Measurements from ENCODE around the gene AK5. TPM values are rescaled to one million over a fixed set of nuclear protein-coding genes. Genes with fewer than 3 reads are reported as not detected.

AK5 gene
- total RNA-seq, 1 donor from 2014 or later: not detected

DNA sequence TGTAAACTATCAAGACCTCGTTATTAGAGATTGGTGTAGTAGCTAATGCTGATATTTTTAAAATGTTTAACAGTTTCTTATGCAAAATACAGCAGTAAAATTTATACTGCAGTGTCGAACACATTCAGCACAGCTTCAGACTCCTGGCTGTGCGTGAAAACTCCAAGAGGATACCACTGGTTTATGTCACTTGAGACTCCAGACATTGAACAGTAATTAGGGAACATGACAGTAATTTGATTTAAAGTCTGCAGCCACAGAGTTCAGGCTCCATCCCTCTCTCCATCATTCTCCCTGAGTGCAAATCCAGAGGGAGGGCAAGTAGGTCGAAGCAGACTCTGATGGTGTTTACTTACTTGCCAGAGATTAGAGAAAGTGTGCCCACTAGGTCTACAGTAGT lies 94.2 kb downstream of the AK5 start:
- Mint-ChIP-seq H3K36me3 (ENCODE audit: low read depth, unreplicated experiment) (no peaks in the 10 kb centered on the region), H3K27ac (ENCODE audit: unreplicated experiment) (no peak overlapping the region), H3K4me3 (ENCODE audit: unreplicated experiment) (no peak overlapping the region), H3K9me3 (ENCODE audit: unreplicated experiment) (no peaks in the 10 kb centered on the region), H3K27me3 (ENCODE audit: unreplicated experiment) (no peaks in the 10 kb centered on the region), H3K4me1 (ENCODE audit: unreplicated experiment) (no peaks in the 10 kb centered on the region)
- DNase-seq (ENCODE audit: low spot score): no peak
- TF ChIP-seq, protein P1, sequence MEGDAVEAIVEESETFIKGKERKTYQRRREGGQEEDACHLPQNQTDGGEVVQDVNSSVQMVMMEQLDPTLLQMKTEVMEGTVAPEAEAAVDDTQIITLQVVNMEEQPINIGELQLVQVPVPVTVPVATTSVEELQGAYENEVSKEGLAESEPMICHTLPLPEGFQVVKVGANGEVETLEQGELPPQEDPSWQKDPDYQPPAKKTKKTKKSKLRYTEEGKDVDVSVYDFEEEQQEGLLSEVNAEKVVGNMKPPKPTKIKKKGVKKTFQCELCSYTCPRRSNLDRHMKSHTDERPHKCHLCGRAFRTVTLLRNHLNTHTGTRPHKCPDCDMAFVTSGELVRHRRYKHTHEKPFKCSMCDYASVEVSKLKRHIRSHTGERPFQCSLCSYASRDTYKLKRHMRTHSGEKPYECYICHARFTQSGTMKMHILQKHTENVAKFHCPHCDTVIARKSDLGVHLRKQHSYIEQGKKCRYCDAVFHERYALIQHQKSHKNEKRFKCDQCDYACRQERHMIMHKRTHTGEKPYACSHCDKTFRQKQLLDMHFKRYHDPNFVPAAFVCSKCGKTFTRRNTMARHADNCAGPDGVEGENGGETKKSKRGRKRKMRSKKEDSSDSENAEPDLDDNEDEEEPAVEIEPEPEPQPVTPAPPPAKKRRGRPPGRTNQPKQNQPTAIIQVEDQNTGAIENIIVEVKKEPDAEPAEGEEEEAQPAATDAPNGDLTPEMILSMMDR (IDR thresholded peaks at IDR 0.05; ENCODE audit: unreplicated experiment): no peak

DNA sequence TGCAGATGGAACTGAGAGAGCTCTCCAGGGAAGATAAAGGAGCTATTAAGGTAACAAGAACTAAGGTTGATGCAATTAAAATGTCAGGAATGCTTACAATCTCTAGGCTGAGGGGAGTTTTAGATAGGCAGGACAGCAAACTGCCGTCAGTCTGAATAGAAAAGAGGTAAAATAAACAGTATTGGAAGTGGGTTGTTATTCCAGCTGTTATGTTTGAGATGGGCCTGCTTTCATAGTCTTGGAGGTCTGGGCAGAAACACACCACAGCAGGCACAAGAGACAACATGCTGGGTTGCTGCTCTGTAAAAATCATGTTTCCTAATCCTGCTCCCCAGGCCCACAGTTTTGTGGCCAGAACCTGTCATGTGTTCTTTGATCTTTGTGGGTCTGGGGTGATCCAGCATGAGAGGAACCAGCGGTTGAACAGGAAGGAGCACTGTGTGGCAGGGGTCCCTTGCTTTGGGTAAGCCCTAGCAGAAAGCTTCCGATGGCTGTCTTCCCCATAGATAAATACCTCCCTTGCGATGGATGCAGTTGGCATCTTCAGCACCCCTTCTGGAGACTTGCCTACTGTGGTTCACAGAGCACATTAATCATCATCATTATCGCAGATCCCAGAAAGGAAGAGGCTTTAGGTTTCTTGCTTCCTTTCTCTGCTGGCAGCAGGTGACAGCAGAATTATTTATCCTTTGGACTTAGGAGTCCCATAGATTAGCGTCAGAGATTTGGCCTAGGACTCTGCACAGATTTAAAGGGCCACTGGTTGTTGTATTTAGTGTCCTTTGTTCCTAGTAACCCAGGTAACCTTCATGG lies 97.1 kb downstream of the AK5 start:
- Mint-ChIP-seq H3K9me3 (ENCODE audit: unreplicated experiment) (no peaks in the 10 kb centered on the region), H3K27me3 (ENCODE audit: unreplicated experiment) (no peaks in the 10 kb centered on the region), H3K36me3 (ENCODE audit: low read depth, unreplicated experiment) (no peaks in the 10 kb centered on the region), H3K4me1 (ENCODE audit: unreplicated experiment) (no peaks in the 10 kb centered on the region), H3K4me3 (ENCODE audit: unreplicated experiment) (no peak overlapping the region), H3K27ac (ENCODE audit: unreplicated experiment) (no peak overlapping the region)
- TF ChIP-seq, protein P1 (IDR thresholded peaks at IDR 0.05; ENCODE audit: unreplicated experiment): no peak
- no peak for DNase-seq (ENCODE audit: low spot score)

DNA sequence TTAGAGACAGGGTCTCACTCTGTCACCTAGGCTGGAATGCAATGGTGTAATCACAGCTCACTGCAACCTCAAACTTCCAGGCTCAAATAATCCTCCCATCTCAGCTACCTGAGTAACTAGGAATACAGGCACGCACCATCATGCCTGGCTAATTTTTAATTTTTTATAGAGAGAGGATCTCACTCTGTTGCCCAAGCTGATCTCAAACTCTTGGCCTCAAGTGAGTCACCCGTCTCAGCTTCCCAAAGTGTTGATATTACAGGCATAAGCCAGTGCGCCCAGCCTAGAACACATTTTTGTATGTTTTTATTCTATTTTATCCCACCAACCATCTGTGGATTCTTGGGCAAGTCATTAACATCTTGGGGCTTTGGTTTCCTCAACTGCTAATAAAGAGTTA lies 100.5 kb downstream of the AK5 start:
- DNase-seq (ENCODE audit: low spot score): no peak
- Mint-ChIP-seq H3K9me3 (ENCODE audit: unreplicated experiment) (no peaks in the 10 kb centered on the region), H3K27me3 (ENCODE audit: unreplicated experiment) (no peaks in the 10 kb centered on the region), H3K36me3 (ENCODE audit: low read depth, unreplicated experiment) (no peaks in the 10 kb centered on the region), H3K4me3 (ENCODE audit: unreplicated experiment) (no peak overlapping the region), H3K27ac (ENCODE audit: unreplicated experiment) (no peak overlapping the region), H3K4me1 (ENCODE audit: unreplicated experiment) (no peaks in the 10 kb centered on the region)
- TF ChIP-seq, protein P1 (IDR thresholded peaks at IDR 0.05; ENCODE audit: unreplicated experiment): no peak

DNA sequence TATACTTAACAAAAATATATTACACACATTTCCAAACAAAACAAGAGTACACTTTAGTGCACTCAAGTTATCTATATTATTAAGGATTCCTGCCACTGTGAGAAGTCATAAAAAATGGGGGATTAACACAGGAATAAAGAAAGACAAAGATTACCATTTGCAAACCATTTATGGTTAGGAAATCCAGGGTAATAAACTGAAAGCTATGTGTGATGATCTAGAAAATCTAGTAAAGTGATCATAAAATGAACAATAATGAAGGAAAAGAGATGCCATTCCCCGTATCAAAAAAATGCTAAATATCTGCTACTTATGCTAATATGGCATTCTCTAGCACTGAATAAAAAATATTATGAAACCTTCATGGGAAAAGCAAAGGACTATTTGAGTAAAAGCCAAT lies 101.4 kb downstream of the AK5 start:
- H3K4me3 Mint-ChIP-seq (ENCODE audit: unreplicated experiment): no peak overlapping the region
- TF ChIP-seq, protein P1 (IDR thresholded peaks at IDR 0.05; ENCODE audit: unreplicated experiment): no peak
- no peaks in the 10 kb centered on the region for H3K36me3 Mint-ChIP-seq (ENCODE audit: low read depth, unreplicated experiment)
- DNase-seq (ENCODE audit: low spot score): no peak
- H3K9me3 Mint-ChIP-seq (ENCODE audit: unreplicated experiment): no peaks in the 10 kb centered on the region
- H3K27me3 Mint-ChIP-seq (ENCODE audit: unreplicated experiment): no peaks in the 10 kb centered on the region
- no peak overlapping the region for H3K27ac Mint-ChIP-seq (ENCODE audit: unreplicated experiment)
- H3K4me1 Mint-ChIP-seq (ENCODE audit: unreplicated experiment): no peaks in the 10 kb centered on the region

DNA sequence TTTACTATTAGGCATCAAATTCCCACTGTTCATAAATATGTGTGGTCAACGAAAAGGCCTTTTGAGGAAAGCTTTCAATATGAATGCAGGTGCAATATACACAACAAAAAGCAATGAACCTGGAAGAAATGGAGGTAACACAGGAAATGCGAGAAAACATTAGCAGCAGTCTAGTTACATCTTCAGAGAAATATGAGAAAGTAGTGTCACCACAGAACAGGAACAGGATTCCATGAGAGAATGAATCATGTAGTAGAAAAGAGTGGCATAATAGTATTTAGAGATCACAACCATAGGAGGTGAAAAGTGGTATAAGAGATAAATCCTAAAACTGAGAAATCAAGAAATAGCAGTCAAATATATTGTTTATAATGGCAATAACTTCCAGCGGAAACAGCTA lies 103.7 kb downstream of the AK5 start:
- Mint-ChIP-seq H3K4me1 (ENCODE audit: unreplicated experiment) (no peaks in the 10 kb centered on the region), H3K9me3 (ENCODE audit: unreplicated experiment) (no peaks in the 10 kb centered on the region), H3K27ac (ENCODE audit: unreplicated experiment) (no peak overlapping the region), H3K4me3 (ENCODE audit: unreplicated experiment) (no peak overlapping the region), H3K36me3 (ENCODE audit: low read depth, unreplicated experiment) (no peaks in the 10 kb centered on the region), H3K27me3 (ENCODE audit: unreplicated experiment) (no peaks in the 10 kb centered on the region)
- DNase-seq (ENCODE audit: low spot score): no peak
- TF ChIP-seq, protein P1 (IDR thresholded peaks at IDR 0.05; ENCODE audit: unreplicated experiment): no peak

All from endothelial cell (in vitro differentiated cells).